IPS-20b (cell line): ENCODE results near the gene CRAT.

Experiments
- H3K27ac ChIP-seq: one replicate; pipeline ENCODE4 v1.5.1; 2013; ENCODE audit warnings: low read length
- H3K27me3 ChIP-seq: 2 replicates; pipeline ENCODE4 v1.6.1; 2013; ENCODE audit warnings: mild to moderate bottlenecking, low read length, inconsistent platforms; ENCODE audit not compliant: insufficient read depth
- H3K36me3 ChIP-seq: 2 replicates; pipeline ENCODE4 v1.6.1; 2013; ENCODE audit warnings: low read depth, mild to moderate bottlenecking, inconsistent platforms, low read length, moderate library complexity; ENCODE audit not compliant: insufficient read depth
- H3K4me1 ChIP-seq: 2 replicates; pipeline ENCODE4 v1.6.1; 2013; ENCODE audit warnings: mild to moderate bottlenecking, control low read depth, inconsistent platforms, low read length, moderate library complexity; ENCODE audit not compliant: insufficient read depth
- H3K4me3 ChIP-seq: 2 replicates; pipeline ENCODE4 v1.5.1; 2013; ENCODE audit warnings: mild to moderate bottlenecking, low read length, inconsistent platforms
- H3K9ac ChIP-seq: 2 replicates; pipeline ENCODE4 v1.6.1; 2013; ENCODE audit warnings: low read depth, mild to moderate bottlenecking, inconsistent platforms, low read length, moderate library complexity
- H3K9me3 ChIP-seq: 2 replicates; pipeline ENCODE4 v1.6.1; 2013; ENCODE audit warnings: mild to moderate bottlenecking, low read depth, low read length, inconsistent platforms; ENCODE audit not compliant: insufficient read depth

Gene CRAT

GRCh38 chr9:129143031-129143927, 32.7 kb upstream of the CRAT start:
- peak overlapping the region; percentile 57; the same call in 1 of the 2 replicates for H3K9ac ChIP-seq
- peaks cover 40% of the 10 kb centered on the region for H3K36me3 ChIP-seq
- H3K27me3 ChIP-seq: no peaks in the 10 kb centered on the region
- H3K27ac ChIP-seq: peak overlapping the region; percentile 63
- H3K9me3 ChIP-seq: no peaks in the 10 kb centered on the region
- peaks cover 48% of the 10 kb centered on the region for H3K4me1 ChIP-seq
- H3K4me3 ChIP-seq: peak overlapping the region; percentile 18; the same call in 1 of the 2 replicates

GRCh38 chr9:129142138-129142935, 31.7 kb upstream of the CRAT start:
- Histone ChIP-seq H3K27me3 (no peaks in the 10 kb centered on the region), H3K4me3 (peak overlapping the region; percentile 18; the same call in 1 of the 2 replicates), H3K9ac (peak overlapping the region; percentile 53; the same call in 1 of the 2 replicates), H3K27ac (peak overlapping the region; percentile 63), H3K4me1 (peaks cover 48% of the 10 kb centered on the region), H3K9me3 (no peaks in the 10 kb centered on the region), H3K36me3 (peaks cover 46% of the 10 kb centered on the region)

GRCh38 chr9:129141066-129142041, 30.8 kb upstream of the CRAT start:
- Histone ChIP-seq H3K27ac (peak overlapping the region; percentile 99), H3K4me3 (peak overlapping the region; percentile 71), H3K36me3 (peaks cover 48% of the 10 kb centered on the region)

GRCh38 chr9:129140397-129141065, 29.9 kb upstream of the CRAT start:
- peak overlapping the region; percentile 71 for H3K4me3 ChIP-seq
- peak overlapping the region; percentile 98 for H3K9ac ChIP-seq
- no peaks in the 10 kb centered on the region for H3K9me3 ChIP-seq
- H3K36me3 ChIP-seq: peaks cover 49% of the 10 kb centered on the region
- H3K27ac ChIP-seq: peak overlapping the region; percentile 99
- H3K27me3 ChIP-seq: no peaks in the 10 kb centered on the region
- peaks cover 40% of the 10 kb centered on the region for H3K4me1 ChIP-seq

More at GRCh38 chr9:129141066-129142041, 30.8 kb upstream of the CRAT start:
- Histone ChIP-seq H3K9me3 (no peaks in the 10 kb centered on the region), H3K9ac (peak overlapping the region; percentile 83; the same call in 1 of the 2 replicates), H3K4me1 (peaks cover 45% of the 10 kb centered on the region), H3K27me3 (no peaks in the 10 kb centered on the region)

- H3K9ac ChIP-seq: peak overlapping the region; percentile 98
- no peaks in the 10 kb centered on the region for H3K27me3 ChIP-seq
- H3K4me1 ChIP-seq: peaks cover 35% of the 10 kb centered on the region
- H3K36me3 ChIP-seq: peaks cover 53% of the 10 kb centered on the region
- peak overlapping the region; percentile 71 for H3K4me3 ChIP-seq
- H3K27ac ChIP-seq: peak overlapping the region; percentile 99
- H3K9me3 ChIP-seq: no peaks in the 10 kb centered on the region
Observed at GRCh38 chr9:129139993-129140396, 29.4 kb upstream of the CRAT start.

- no peaks in the 10 kb centered on the region for H3K9me3 ChIP-seq
- peaks cover 35% of the 10 kb centered on the region for H3K4me1 ChIP-seq
- peak overlapping the region; percentile 99 for H3K27ac ChIP-seq
- peak overlapping the region; percentile 98 for H3K9ac ChIP-seq
- H3K36me3 ChIP-seq: peaks cover 55% of the 10 kb centered on the region
- H3K4me3 ChIP-seq: peak overlapping the region; percentile 71
- no peaks in the 10 kb centered on the region for H3K27me3 ChIP-seq
Observed at GRCh38 chr9:129139233-129139992, 28.8 kb upstream of the CRAT start.

GRCh38 chr9:129138476-129139232, 28.1 kb upstream of the CRAT start:
- Histone ChIP-seq H3K9ac (no peak overlapping the region), H3K36me3 (peaks cover 54% of the 10 kb centered on the region), H3K9me3 (no peaks in the 10 kb centered on the region), H3K27me3 (no peaks in the 10 kb centered on the region), H3K27ac (no peak overlapping the region), H3K4me1 (peaks cover 35% of the 10 kb centered on the region), H3K4me3 (no peak overlapping the region)

- H3K9me3 ChIP-seq: no peaks in the 10 kb centered on the region
- no peak overlapping the region for H3K9ac ChIP-seq
Observed at GRCh38 chr9:129138144-129138462, 27.5 kb upstream of the CRAT start.

GRCh38 chr9:129137292-129138143, 26.9 kb upstream of the CRAT start:
- no peaks in the 10 kb centered on the region for H3K9me3 ChIP-seq
- H3K27ac ChIP-seq: no peak overlapping the region
- H3K36me3 ChIP-seq: peaks cover 56% of the 10 kb centered on the region
- H3K9ac ChIP-seq: no peak overlapping the region
- no peaks in the 10 kb centered on the region for H3K27me3 ChIP-seq
- H3K4me1 ChIP-seq: peaks cover 24% of the 10 kb centered on the region
- H3K4me3 ChIP-seq: no peak overlapping the region

More at GRCh38 chr9:129138144-129138462, 27.5 kb upstream of the CRAT start:
- H3K36me3 ChIP-seq: peaks cover 55% of the 10 kb centered on the region
- H3K4me1 ChIP-seq: peaks cover 30% of the 10 kb centered on the region
- no peak overlapping the region for H3K27ac ChIP-seq
- no peaks in the 10 kb centered on the region for H3K27me3 ChIP-seq
- no peak overlapping the region for H3K4me3 ChIP-seq
